Loucy (cell line): Measurements from ENCODE around the gene OR2Z1.

ENCODE experiments used
- EZH2phosphoT487 ChIP-seq: fragments of 200-600 bp; IDR thresholded peaks from 2 replicates; pipeline ENCODE4 v1.6.1; 2018; ENCODE audit warnings: antibody characterized with exemption, mild to moderate bottlenecking, moderate library complexity, borderline replicate concordance
- TF ChIP-seq, protein P1 (sequence below): fragments of 200-600 bp; sonication (generic); conservative IDR thresholded peaks from 2 replicates; pipeline ENCODE4 v1.5.1; 2014; ENCODE audit warnings: mild to moderate bottlenecking, antibody characterized with exemption, low read length

DNA sequence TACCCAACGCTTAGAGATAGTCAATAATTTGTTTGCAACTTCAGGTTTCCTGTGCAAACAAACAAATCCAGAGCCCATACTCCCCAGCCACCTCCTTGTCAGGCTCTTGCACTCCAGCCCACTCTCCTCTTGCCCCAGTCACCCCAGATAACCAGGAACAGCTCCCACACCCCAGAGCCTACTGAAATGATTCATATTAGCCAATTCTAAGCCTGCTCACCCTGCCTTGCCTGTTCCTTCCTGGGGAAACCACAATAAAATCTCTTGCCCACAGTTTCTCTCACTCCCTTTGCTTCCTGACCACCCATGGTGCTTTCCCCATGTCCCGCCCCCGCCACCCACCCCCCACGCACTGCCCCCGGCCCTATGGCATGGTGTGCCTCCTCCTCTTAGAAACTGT, 19.1 kb upstream of the OR2Z1 start:
- TF ChIP-seq, protein P1, sequence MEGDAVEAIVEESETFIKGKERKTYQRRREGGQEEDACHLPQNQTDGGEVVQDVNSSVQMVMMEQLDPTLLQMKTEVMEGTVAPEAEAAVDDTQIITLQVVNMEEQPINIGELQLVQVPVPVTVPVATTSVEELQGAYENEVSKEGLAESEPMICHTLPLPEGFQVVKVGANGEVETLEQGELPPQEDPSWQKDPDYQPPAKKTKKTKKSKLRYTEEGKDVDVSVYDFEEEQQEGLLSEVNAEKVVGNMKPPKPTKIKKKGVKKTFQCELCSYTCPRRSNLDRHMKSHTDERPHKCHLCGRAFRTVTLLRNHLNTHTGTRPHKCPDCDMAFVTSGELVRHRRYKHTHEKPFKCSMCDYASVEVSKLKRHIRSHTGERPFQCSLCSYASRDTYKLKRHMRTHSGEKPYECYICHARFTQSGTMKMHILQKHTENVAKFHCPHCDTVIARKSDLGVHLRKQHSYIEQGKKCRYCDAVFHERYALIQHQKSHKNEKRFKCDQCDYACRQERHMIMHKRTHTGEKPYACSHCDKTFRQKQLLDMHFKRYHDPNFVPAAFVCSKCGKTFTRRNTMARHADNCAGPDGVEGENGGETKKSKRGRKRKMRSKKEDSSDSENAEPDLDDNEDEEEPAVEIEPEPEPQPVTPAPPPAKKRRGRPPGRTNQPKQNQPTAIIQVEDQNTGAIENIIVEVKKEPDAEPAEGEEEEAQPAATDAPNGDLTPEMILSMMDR: no peak
- TF ChIP-seq EZH2phosphoT487: no peak
